Choroid plexus epithelial cell (primary cell): Measurements from ENCODE around the gene TMEM171.

Experiments used
- DNase-seq: peaks from one replicate; pipeline ENCODE4 v3.0.0-alpha.2; 2010; ENCODE audit warnings: low read depth
- H3K4me3 ChIP-seq: 2 replicates; pipeline ENCODE4 v1.5.1; 2011; ENCODE audit warnings: low read depth, mild to moderate bottlenecking, control low read depth, low read length, moderate library complexity
- TF ChIP-seq, protein P1 (sequence below): conservative IDR thresholded peaks from 2 replicates; pipeline ENCODE4 v1.5.1; 2011; ENCODE audit warnings: low read depth, mild to moderate bottlenecking, control low read depth, inconsistent platforms, low read length, moderate library complexity

TMEM171 gene

DNA sequence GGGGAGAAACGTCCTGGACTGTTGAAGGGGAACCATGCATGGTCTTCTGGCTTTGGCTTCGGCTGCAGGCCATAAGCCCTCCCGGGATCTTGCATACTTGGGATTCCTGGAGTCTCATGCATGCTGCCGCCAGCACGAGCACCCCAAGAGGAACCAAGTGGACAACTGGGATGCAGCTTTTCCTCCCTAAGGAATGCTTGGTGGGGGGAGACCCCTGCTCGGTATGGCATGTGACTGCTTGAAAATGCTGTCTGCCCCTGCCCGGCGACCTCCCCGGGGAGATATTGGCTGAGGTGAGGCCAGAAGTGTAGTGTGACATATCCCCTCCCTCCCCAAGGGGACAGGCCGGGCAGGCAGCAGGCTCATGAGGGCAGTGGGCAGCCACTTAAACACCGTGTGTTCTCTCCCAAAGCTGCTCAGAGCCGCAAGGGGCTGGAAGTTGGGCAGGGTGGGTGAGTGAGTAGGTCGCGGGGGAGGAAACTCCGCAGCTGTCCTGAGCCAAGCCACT lies 15.7 kb downstream of the TMEM171 start:
- TF ChIP-seq, protein P1, sequence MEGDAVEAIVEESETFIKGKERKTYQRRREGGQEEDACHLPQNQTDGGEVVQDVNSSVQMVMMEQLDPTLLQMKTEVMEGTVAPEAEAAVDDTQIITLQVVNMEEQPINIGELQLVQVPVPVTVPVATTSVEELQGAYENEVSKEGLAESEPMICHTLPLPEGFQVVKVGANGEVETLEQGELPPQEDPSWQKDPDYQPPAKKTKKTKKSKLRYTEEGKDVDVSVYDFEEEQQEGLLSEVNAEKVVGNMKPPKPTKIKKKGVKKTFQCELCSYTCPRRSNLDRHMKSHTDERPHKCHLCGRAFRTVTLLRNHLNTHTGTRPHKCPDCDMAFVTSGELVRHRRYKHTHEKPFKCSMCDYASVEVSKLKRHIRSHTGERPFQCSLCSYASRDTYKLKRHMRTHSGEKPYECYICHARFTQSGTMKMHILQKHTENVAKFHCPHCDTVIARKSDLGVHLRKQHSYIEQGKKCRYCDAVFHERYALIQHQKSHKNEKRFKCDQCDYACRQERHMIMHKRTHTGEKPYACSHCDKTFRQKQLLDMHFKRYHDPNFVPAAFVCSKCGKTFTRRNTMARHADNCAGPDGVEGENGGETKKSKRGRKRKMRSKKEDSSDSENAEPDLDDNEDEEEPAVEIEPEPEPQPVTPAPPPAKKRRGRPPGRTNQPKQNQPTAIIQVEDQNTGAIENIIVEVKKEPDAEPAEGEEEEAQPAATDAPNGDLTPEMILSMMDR = no peak
- H3K4me3 ChIP-seq = no peak overlapping the region
- no peak for DNase-seq

DNA sequence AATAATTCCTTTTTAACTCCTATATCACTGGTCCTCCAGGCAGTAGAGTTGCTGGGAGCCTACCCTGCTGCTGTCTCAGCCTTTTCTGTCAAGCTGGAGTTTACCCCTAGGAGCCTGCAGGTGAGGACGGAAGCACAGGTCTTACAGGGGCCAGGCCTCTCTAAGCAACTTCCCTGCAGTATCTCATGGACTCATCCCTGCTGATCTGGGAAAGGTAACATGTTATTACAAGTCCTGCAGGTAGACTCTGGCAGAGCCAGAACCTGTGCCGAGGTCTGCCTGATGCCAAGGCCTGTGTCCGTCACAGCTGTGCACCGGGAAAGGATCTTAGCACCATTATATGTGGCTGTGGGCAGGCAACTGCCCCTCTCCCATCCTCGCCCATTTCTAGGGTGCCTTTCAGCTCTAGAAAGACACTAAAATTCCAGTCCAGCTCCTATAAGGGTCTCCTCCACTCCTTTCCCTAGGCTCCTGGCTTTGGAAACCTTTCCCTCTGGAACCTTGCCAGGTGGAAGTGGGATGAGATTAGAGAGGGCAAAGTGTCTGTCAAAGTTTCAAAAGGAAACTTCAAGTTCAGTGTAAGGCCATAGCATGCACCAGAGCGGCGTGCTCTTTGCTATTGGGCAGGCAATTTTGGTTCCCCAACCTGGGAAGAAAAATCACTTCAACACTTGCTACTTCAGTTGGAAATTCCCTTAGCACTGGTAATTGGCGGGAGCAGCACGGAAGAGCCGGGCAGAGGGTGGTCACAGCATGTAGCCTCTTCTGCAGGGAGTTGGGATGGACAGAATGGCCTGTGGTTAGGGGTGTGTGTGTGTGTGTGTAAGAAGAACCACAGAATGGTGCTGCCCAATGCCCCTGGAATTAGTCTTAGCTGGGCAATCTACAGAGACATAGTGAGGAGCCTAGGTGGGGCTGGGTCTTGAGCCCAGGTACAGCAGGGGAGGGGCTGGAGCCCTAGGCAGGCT lies 17.5 kb downstream of the TMEM171 start:
- no peak overlapping the region for H3K4me3 ChIP-seq
- DNase-seq = no peak
- TF ChIP-seq, protein P1 = no peak

DNA sequence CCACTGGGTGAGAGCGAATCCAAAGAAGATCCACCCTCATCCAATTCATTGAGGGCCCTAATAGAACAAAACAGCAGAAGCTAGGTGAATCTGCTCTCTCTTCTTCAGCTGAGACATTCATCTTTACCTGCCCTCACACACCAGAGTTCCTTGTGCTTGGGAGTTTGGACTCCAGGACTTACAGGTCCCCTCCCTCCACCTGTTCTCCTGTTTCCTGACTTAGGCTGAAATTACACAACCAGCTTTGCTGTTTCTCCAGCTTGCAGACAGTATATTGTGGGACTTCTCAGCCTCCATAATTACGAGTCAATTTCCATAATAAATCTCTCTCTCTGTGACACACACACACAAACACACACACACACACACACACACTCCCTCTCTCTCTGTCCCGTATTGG lies 19.1 kb downstream of the TMEM171 start:
- TF ChIP-seq, protein P1 = no peak
- no peak for DNase-seq
- H3K4me3 ChIP-seq = no peak overlapping the region

GRCh38 chr5:73140801-73141200 lies 20.4 kb downstream of the TMEM171 start:
- no peak overlapping the region for H3K4me3 ChIP-seq
- DNase-seq = no peak
- TF ChIP-seq, protein P1 = no peak

- no peak for DNase-seq
- TF ChIP-seq, protein P1 = no peak
Observed at GRCh38 chr5:73142035-73142434, 21.7 kb downstream of the TMEM171 start.

GRCh38 chr5:73143716-73144115 lies 23.3 kb downstream of the TMEM171 start:
- no peak overlapping the region for H3K4me3 ChIP-seq
- TF ChIP-seq, protein P1 = no peak
- no peak for DNase-seq

More at GRCh38 chr5:73142035-73142434, 21.7 kb downstream of the TMEM171 start:
- H3K4me3 ChIP-seq = no peak overlapping the region
